OCI-LY1 (cell line): ENCODE data around the gene SNTB2.

Source experiments
- EZH2 ChIP-seq: fragments of 200-600 bp; sonication (generic), shearing (Covaris generic); IDR thresholded peaks from 2 replicates; pipeline ENCODE4 v1.8.0; 2017; ENCODE audit warnings: borderline replicate concordance, mixed run types, mild to moderate bottlenecking, antibody characterized with exemption, low read length, moderate library complexity, mixed read lengths
- TF ChIP-seq, protein P1 (sequence below): fragments of 200-600 bp; sonication (generic), shearing (Covaris generic); IDR thresholded peaks from 2 replicates; pipeline ENCODE4 v1.5.1; 2017; ENCODE audit warnings: mild to moderate bottlenecking, antibody characterized with exemption, low read length, moderate library complexity, mixed read lengths

DNA sequence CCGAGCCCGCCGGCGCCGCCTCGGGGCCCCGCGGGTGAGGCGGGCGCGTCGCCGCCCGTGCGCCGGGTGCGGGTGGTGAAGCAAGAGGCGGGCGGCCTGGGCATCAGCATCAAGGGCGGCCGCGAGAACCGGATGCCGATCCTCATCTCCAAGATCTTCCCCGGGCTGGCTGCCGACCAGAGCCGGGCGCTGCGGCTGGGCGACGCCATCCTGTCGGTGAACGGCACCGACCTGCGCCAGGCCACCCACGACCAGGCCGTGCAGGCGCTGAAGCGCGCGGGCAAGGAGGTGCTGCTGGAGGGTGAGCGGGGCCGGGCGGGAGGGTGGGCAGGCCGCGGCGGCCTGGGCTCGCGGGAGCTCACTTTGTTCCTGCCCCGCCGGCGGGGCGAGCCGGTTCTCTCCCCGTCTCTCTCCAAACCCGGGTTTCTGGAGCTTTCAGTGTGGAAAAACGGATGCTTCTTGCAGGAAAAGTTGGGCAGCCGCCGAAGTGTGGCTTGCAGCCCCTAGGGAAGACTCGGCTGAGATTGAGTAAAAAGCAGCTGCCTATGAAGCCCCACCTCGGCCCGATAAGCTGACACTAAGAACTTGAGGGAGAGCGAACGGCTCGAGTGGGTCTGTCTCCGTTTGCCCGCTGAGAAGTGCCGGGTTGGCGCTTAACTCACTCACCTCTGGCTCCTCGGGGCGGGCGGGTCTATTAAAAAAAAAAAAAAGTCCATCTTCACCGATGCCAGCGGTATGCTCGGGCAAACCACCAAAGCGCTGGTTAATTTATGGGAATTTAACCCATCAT, 677 bp downstream of the SNTB2 start:
- TF ChIP-seq, protein P1, sequence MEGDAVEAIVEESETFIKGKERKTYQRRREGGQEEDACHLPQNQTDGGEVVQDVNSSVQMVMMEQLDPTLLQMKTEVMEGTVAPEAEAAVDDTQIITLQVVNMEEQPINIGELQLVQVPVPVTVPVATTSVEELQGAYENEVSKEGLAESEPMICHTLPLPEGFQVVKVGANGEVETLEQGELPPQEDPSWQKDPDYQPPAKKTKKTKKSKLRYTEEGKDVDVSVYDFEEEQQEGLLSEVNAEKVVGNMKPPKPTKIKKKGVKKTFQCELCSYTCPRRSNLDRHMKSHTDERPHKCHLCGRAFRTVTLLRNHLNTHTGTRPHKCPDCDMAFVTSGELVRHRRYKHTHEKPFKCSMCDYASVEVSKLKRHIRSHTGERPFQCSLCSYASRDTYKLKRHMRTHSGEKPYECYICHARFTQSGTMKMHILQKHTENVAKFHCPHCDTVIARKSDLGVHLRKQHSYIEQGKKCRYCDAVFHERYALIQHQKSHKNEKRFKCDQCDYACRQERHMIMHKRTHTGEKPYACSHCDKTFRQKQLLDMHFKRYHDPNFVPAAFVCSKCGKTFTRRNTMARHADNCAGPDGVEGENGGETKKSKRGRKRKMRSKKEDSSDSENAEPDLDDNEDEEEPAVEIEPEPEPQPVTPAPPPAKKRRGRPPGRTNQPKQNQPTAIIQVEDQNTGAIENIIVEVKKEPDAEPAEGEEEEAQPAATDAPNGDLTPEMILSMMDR: no peak
- no peak for TF ChIP-seq EZH2
